Erythroblast (primary cell): ENCODE data around the gene USP3.

Source experiments
- GATA1 ChIP-seq: IDR thresholded peaks from 2 replicates; pipeline ENCODE4 v1.6.1; 2011; ENCODE audit warnings: low read depth, mild to moderate bottlenecking, control low read depth, low read length, moderate library complexity
- POLR2A ChIP-seq: IDR thresholded peaks from 2 replicates; pipeline ENCODE4 v1.6.1; 2011; ENCODE audit warnings: mild to moderate bottlenecking, low read length

DNA sequence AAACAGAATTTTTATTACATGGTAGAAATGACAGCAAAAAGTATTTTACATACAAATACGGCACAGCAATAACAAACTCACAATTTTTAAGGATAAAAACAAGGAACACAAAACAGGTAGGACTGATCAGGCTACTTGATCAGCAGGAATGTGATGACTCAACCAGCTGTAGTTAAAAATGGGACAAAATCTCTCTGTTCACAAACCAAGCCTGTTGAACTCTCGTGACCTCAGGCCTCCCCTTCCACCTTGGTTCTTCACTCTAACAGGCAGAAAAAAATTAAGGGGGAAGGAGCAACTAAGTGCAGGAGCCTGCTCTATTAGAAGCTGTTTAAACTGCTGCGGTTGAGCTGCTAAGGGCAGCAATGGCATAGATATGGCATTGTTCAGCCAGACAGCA, 111.5 kb downstream of the USP3 start:
- no peak for TF ChIP-seq POLR2A
- TF ChIP-seq GATA1, result no peak
